ENCODE data around the gene ACSM5. TPM values are rescaled to one million over a fixed set of nuclear protein-coding genes. Genes with fewer than 3 reads are reported as not detected.
"Not testable (repeated sequence)": the region's sequence is repeated elsewhere in the genome, so short reads cannot be mapped to it uniquely, and the experiment has no call there.

The ACSM5 gene
- total and polyA plus RNA-seq, 2 donors (not counting 1 experiment from before 2014, with no cell fraction given), result not detected

- H3K9me3 Mint-ChIP-seq (ENCODE audit: insufficient read depth); intact Hi-C loops (cut with micrococcal nuclease); H3K79me2 ChIP-seq (ENCODE audit: control insufficient read depth, insufficient read depth, low read length); CTCF ChIA-PET; H3K9ac ChIP-seq (ENCODE audit: low read length); H3K4me2 ChIP-seq (replicated peaks; ENCODE audit: low read depth, low read length, poor library complexity, severe bottlenecking); H3K4me3 ChIP-seq (ENCODE audit: control extremely low read depth in 1 of 5, extremely low read depth in 1 of 5, insufficient read depth in 1 of 5, low read depth in 2 of 5, low read length in 4 of 5); POLR2A ChIA-PET; H3K27me3 ChIP-seq (replicated peaks in 1 of 4; ENCODE audit: control extremely low read depth in 1 of 4, control insufficient read depth in 3 of 4, insufficient read depth in 4 of 4, low read length in 3 of 4); H2AFZ ChIP-seq (ENCODE audit: insufficient read depth, low read depth, low read length, poor library complexity, severe bottlenecking); ATAC-seq (ENCODE audit: low read depth); H3K4me1 ChIP-seq (ENCODE audit: control insufficient read depth in 2 of 2, insufficient read depth in 2 of 2, low read length in 2 of 2); H3K4me3 Mint-ChIP-seq; DNase-seq; H3K27ac ChIP-seq (ENCODE audit: low read length in 2 of 2); H3K27ac Mint-ChIP-seq; H3K9me3 ChIP-seq (ENCODE audit: control extremely low read depth in 1 of 3, control insufficient read depth in 2 of 3, insufficient read depth in 1 of 3, low read length in 2 of 3); H3K27me3 Mint-ChIP-seq; H3K36me3 ChIP-seq (replicated peaks in 1 of 2; ENCODE audit: control extremely low read depth in 1 of 2, control insufficient read depth in 1 of 2, extremely low read depth in 1 of 2, insufficient read depth in 2 of 2, low read length in 1 of 2); H3K4me1 Mint-ChIP-seq; H4K20me1 ChIP-seq (ENCODE audit: control insufficient read depth, insufficient read depth, low read length, poor library complexity, severe bottlenecking): not testable (repeated sequence)
- WGBS (ENCODE audit: insufficient coverage), result 98% methylated on average over 4 of the region's 5 CpGs
Measured at GRCh38 chr16:20423772-20424128, 14.4 kb downstream of the ACSM5 start.

- Histone ChIP-seq H4K20me1 (ENCODE audit: control insufficient read depth, insufficient read depth, low read length, poor library complexity, severe bottlenecking) (no peaks in the 10 kb centered on the region), H3K27me3 (replicated peaks in 1 of 4; ENCODE audit: control extremely low read depth in 1 of 4, control insufficient read depth in 3 of 4, insufficient read depth in 4 of 4, low read length in 3 of 4) (no peaks in the 10 kb centered on the region), H2AFZ (ENCODE audit: insufficient read depth, low read depth, low read length, poor library complexity, severe bottlenecking) (no peak overlapping the region), H3K4me1 (ENCODE audit: control insufficient read depth in 2 of 2, insufficient read depth in 2 of 2, low read length in 2 of 2) (no peaks in the 10 kb centered on the region), H3K9ac (ENCODE audit: low read length) (no peak overlapping the region), H3K36me3 (replicated peaks in 1 of 2; ENCODE audit: control extremely low read depth in 1 of 2, control insufficient read depth in 1 of 2, extremely low read depth in 1 of 2, insufficient read depth in 2 of 2, low read length in 1 of 2) (no peaks in the 10 kb centered on the region), H3K4me2 (replicated peaks; ENCODE audit: low read depth, low read length, poor library complexity, severe bottlenecking) (no peak overlapping the region), H3K9me3 (ENCODE audit: control extremely low read depth in 1 of 3, control insufficient read depth in 2 of 3, insufficient read depth in 1 of 3, low read length in 2 of 3) (no peaks in the 10 kb centered on the region), H3K4me3 (ENCODE audit: control extremely low read depth in 1 of 5, extremely low read depth in 1 of 5, insufficient read depth in 1 of 5, low read depth in 2 of 5, low read length in 4 of 5) (no peak overlapping the region), H3K79me2 (ENCODE audit: control insufficient read depth, insufficient read depth, low read length) (no peaks in the 10 kb centered on the region), H3K27ac (ENCODE audit: low read length in 2 of 2) (no peak overlapping the region)
- ATAC-seq (ENCODE audit: low read depth), result no peak
- H3K27ac Mint-ChIP-seq, result no peak overlapping the region
- ChIA-PET CTCF (no interaction called here), POLR2A (no interaction called here)
- DNase-seq, result no peak
- 74% methylated on average over 2 of the region's 2 CpGs for WGBS (ENCODE audit: insufficient coverage)
- H3K9me3 Mint-ChIP-seq (ENCODE audit: insufficient read depth), result no peaks in the 10 kb centered on the region
- TF ChIP-seq EZH2 (IDR thresholded peaks at IDR 0.05; ENCODE audit: borderline replicate concordance, insufficient read depth, low read depth, low read length, poor library complexity, severe bottlenecking) (no peak), CTCF (IDR thresholded peaks at IDR 0.05) (no peak)
- no peaks in the 10 kb centered on the region for H3K4me1 Mint-ChIP-seq
- peaks cover 9% of the 10 kb centered on the region for H3K27me3 Mint-ChIP-seq
- intact Hi-C loops (cut with micrococcal nuclease), result no loop called here
- no peak overlapping the region for H3K4me3 Mint-ChIP-seq
Measured at GRCh38 chr16:20424129-20424866, 15.0 kb downstream of the ACSM5 start.

- H3K9me3 ChIP-seq (ENCODE audit: control extremely low read depth in 1 of 3, control insufficient read depth in 2 of 3, insufficient read depth in 1 of 3, low read length in 2 of 3); H3K4me3 Mint-ChIP-seq; H3K36me3 ChIP-seq (replicated peaks in 1 of 2; ENCODE audit: control extremely low read depth in 1 of 2, control insufficient read depth in 1 of 2, extremely low read depth in 1 of 2, insufficient read depth in 2 of 2, low read length in 1 of 2); H3K27ac Mint-ChIP-seq; H3K27ac ChIP-seq (ENCODE audit: low read length in 2 of 2); ATAC-seq (ENCODE audit: low read depth); H3K79me2 ChIP-seq (ENCODE audit: control insufficient read depth, insufficient read depth, low read length); H3K9me3 Mint-ChIP-seq (ENCODE audit: insufficient read depth); intact Hi-C loops (cut with micrococcal nuclease); H3K4me1 ChIP-seq (ENCODE audit: control insufficient read depth in 2 of 2, insufficient read depth in 2 of 2, low read length in 2 of 2); H3K27me3 ChIP-seq (replicated peaks in 1 of 4; ENCODE audit: control extremely low read depth in 1 of 4, control insufficient read depth in 3 of 4, insufficient read depth in 4 of 4, low read length in 3 of 4); H3K4me3 ChIP-seq (ENCODE audit: control extremely low read depth in 1 of 5, extremely low read depth in 1 of 5, insufficient read depth in 1 of 5, low read depth in 2 of 5, low read length in 4 of 5); DNase-seq; CTCF ChIA-PET; H4K20me1 ChIP-seq (ENCODE audit: control insufficient read depth, insufficient read depth, low read length, poor library complexity, severe bottlenecking); H2AFZ ChIP-seq (ENCODE audit: insufficient read depth, low read depth, low read length, poor library complexity, severe bottlenecking); POLR2A ChIA-PET; H3K4me1 Mint-ChIP-seq; H3K4me2 ChIP-seq (replicated peaks; ENCODE audit: low read depth, low read length, poor library complexity, severe bottlenecking); H3K9ac ChIP-seq (ENCODE audit: low read length): not testable (repeated sequence)
- H3K27me3 Mint-ChIP-seq, result peaks cover 12% of the 10 kb centered on the region
- 54% methylated on average over 2 of the region's 2 CpGs for WGBS (ENCODE audit: insufficient coverage)
Measured at GRCh38 chr16:20427401-20427797, 18.1 kb downstream of the ACSM5 start.

All from B cell (primary cell).